K562 (cell line): Measurements from ENCODE around the gene DBI. TPM values are rescaled to one million over a fixed set of nuclear protein-coding genes. Genes with fewer than 3 reads are reported as not detected.
A peak's percentile ranks its signal among the peaks of the same experiment; 100 is the strongest.

Experiments used
- CREB1 ChIP-seq, 2 experiments: sonication (generic) in 1 of 2; formaldehyde crosslinking in 1 of 2; IDR thresholded peaks; 2 replicates each; pipeline versions ENCODE4 v1.6.1 to v1.8.0; 2012 to 2022; ENCODE audit warnings: inconsistent platforms in 1 of 2, mild to moderate bottlenecking in 1 of 2, missing genetic modification reagents in 1 of 2, moderate library complexity in 1 of 2
- FOSL1 ChIP-seq: fragments of 200-800 bp; sonication (Bioruptor generic); conservative IDR thresholded peaks from 2 replicates; pipeline ENCODE4 v1.6.1; 2016; ENCODE audit warnings: missing genetic modification characterization, missing compliant biosample characterization
- FOXP1 ChIP-seq: sonication (generic); formaldehyde crosslinking; IDR thresholded peaks from 2 replicates; pipeline ENCODE4 v1.8.0; 2022; ENCODE audit warnings: mild to moderate bottlenecking, missing genetic modification reagents
- HDAC1 ChIP-seq, 2 experiments: fragments of 450-650 bp; IDR thresholded peaks; 2 replicates each; pipeline ENCODE4 v1.6.1; 2016 to 2017; ENCODE audit warnings: inconsistent platforms in 1 of 2, mild to moderate bottlenecking in 1 of 2, moderate library complexity in 1 of 2
- JUND ChIP-seq, 2 experiments: IDR thresholded peaks; 2 replicates in 1 of 2; 3 replicates in 1 of 2; pipeline ENCODE4 v1.6.1; 2011; ENCODE audit warnings: borderline replicate concordance in 2 of 2, low read depth in 2 of 2, low read length in 2 of 2, improper control_type of control experiment in 1 of 2, missing biosample characterization in 1 of 2, missing genetic modification characterization in 1 of 2, missing genetic modification reagents in 1 of 2
- KHSRP ChIP-seq: fragments of 450-650 bp; IDR thresholded peaks from 2 replicates; pipeline ENCODE4 v1.6.1; 2017
- L3MBTL2 ChIP-seq: fragments of 450-650 bp; IDR thresholded peaks from 2 replicates; pipeline ENCODE4 v1.6.1; 2016; ENCODE audit warnings: mild to moderate bottlenecking, moderate library complexity
- MAFF ChIP-seq: IDR thresholded peaks from 2 replicates; pipeline ENCODE4 v1.6.1; 2012; ENCODE audit warnings: low read length, improper control_type of control experiment
- MECOM ChIP-seq: fragments of 250-450 bp; sonication (Bioruptor Pico); IDR thresholded peaks from 2 replicates; pipeline ENCODE4 v1.8.0; 2022; ENCODE audit warnings: inconsistent platforms
- MTA3 ChIP-seq: fragments of 450-650 bp; formaldehyde crosslinking; IDR thresholded peaks from 2 replicates; pipeline ENCODE4 v1.6.1; 2017; ENCODE audit warnings: mild to moderate bottlenecking, borderline replicate concordance
- NR2C1 ChIP-seq, 2 experiments: fragments of 450-650 bp; IDR thresholded peaks; 2 replicates each; pipeline ENCODE4 v1.6.1; 2017; ENCODE audit warnings: mild to moderate bottlenecking in 2 of 2, antibody characterized with exemption in 1 of 2, inconsistent platforms in 1 of 2, missing compliant biosample characterization in 1 of 2, missing genetic modification characterization in 1 of 2
- SMARCA4 ChIP-seq: fragments of 450-650 bp; IDR thresholded peaks from 2 replicates; pipeline ENCODE4 v1.6.1; 2016
- TAF7 ChIP-seq: fragments of 450-650 bp; IDR thresholded peaks from 2 replicates; pipeline ENCODE4 v1.6.1; 2016; ENCODE audit warnings: missing genetic modification characterization, missing compliant biosample characterization
- TARDBP ChIP-seq: fragments of 450-650 bp; IDR thresholded peaks from 2 replicates; pipeline ENCODE4 v1.6.1; 2016
- TFAM ChIP-seq: fragments of 250-450 bp; sonication (Bioruptor Pico); conservative IDR thresholded peaks from 2 replicates; pipeline ENCODE4 v1.5.0; 2021; ENCODE audit warnings: mild to moderate bottlenecking, moderate library complexity
- ZBTB7A ChIP-seq: IDR thresholded peaks from 2 replicates; pipeline ENCODE4 v1.6.1; 2011; ENCODE audit warnings: low read depth, mild to moderate bottlenecking, low read length, moderate library complexity, borderline replicate concordance; ENCODE audit not compliant: control insufficient read depth
- ZNF140 ChIP-seq: fragments of 250-450 bp; sonication (Bioruptor Pico); IDR thresholded peaks from 2 replicates; pipeline ENCODE4 v1.8.0; 2021; ENCODE audit warnings: moderate library complexity, mild to moderate bottlenecking, inconsistent platforms
- ZNF175 ChIP-seq: fragments of 200-800 bp; sonication (Bioruptor generic); IDR thresholded peaks from 2 replicates; pipeline ENCODE4 v1.6.1; 2016; ENCODE audit warnings: low read depth, mild to moderate bottlenecking, missing genetic modification characterization, missing compliant biosample characterization
- polyA plus RNA-seq, 8 experiments: library from polyadenylated mRNA; depleted of rRNA in 4 of 8; stranded (reverse) in 5 of 8; unstranded in 3 of 8; fragments of >200 nt; fragmentation: Nextera tagmentation in 2 of 8; fragmentation: Illumina TruSeq in 1 of 8; extraction: Ambion mirVana in 2 of 8; extraction: Trizol in 1 of 8; gene quantifications; 2 replicates each; pipeline versions ENCODE4 v1.2.1 to v1.2.3, GENCODE V29; 2011 to 2014; ENCODE audit warnings: inconsistent platforms in 1 of 8, missing spikeins in 1 of 8
- total RNA-seq, 7 experiments: library from RNA; depleted of rRNA in 6 of 7; stranded (reverse); fragments of >200 nt in 6 of 7; fragmentation: Illumina TruSeq in 2 of 7; extraction: Trizol in 2 of 7; gene quantifications; 2 replicates each; pipeline versions ENCODE4 v1.2.1 to v1.2.3, GENCODE V29; 2011 to 2021; ENCODE audit warnings: low replicate concordance in 1 of 7
- TF ChIP-seq, protein P1 (sequence below): sonication (generic); formaldehyde crosslinking; IDR thresholded peaks from 2 replicates; pipeline ENCODE4 v1.8.1; 2023; ENCODE audit warnings: mild to moderate bottlenecking, missing genetic modification reagents
- TF ChIP-seq, protein P2 (sequence below): sonication (generic); formaldehyde crosslinking; IDR thresholded peaks from 2 replicates; pipeline ENCODE4 v1.8.0; 2022; ENCODE audit warnings: missing genetic modification reagents, mild to moderate bottlenecking, borderline replicate concordance
- TF ChIP-seq, protein P3 (sequence below): sonication (generic); formaldehyde crosslinking; IDR thresholded peaks from 2 replicates; pipeline ENCODE4 v1.8.1; 2023; ENCODE audit warnings: mild to moderate bottlenecking, missing genetic modification reagents, moderate library complexity
- TF ChIP-seq, protein P4 (sequence below): sonication (generic); formaldehyde crosslinking; IDR thresholded peaks from 2 replicates; pipeline ENCODE4 v1.8.1; 2022; ENCODE audit warnings: missing genetic modification reagents

DBI gene
- total and polyA plus RNA-seq, 9 of the 15 experiments (the other 6 are each of a cell fraction or from before 2014, with no cell fraction given) = 55.8 to 443 (median 194) TPM

DNA sequence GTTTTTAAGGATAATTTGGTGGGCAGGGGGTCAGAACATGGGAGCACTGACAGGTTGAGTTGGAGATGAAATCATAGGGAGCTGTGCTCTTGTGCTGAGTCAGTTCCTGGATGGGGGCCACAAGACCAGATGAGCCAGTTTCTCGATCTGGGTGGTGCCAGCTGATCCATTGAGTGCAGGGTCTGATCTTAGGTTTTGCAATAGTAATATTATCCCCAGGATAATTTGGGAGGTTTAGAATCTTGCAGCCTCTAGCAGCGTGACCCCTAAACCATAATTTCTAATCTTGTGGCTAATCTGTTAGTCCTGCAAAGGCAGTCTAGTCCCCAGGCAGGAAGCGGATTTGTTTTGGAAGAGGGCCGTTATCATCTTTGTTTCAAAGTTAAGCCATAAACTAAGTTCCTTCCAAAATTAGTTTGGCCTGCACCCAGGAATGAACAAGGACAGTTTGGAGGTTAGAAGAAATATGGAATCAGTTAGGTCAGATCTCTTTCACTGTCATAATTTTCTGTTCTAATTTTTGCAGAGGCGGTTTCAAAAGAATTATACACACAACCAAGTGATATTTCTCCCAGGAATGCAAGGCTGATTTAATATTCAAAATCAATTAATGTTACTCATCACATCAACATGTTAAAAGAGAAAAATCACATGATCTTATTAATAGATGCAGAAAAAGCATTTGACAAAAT is 23.0 kb downstream of the DBI start (continued):
- TF ChIP-seq, protein P1, sequence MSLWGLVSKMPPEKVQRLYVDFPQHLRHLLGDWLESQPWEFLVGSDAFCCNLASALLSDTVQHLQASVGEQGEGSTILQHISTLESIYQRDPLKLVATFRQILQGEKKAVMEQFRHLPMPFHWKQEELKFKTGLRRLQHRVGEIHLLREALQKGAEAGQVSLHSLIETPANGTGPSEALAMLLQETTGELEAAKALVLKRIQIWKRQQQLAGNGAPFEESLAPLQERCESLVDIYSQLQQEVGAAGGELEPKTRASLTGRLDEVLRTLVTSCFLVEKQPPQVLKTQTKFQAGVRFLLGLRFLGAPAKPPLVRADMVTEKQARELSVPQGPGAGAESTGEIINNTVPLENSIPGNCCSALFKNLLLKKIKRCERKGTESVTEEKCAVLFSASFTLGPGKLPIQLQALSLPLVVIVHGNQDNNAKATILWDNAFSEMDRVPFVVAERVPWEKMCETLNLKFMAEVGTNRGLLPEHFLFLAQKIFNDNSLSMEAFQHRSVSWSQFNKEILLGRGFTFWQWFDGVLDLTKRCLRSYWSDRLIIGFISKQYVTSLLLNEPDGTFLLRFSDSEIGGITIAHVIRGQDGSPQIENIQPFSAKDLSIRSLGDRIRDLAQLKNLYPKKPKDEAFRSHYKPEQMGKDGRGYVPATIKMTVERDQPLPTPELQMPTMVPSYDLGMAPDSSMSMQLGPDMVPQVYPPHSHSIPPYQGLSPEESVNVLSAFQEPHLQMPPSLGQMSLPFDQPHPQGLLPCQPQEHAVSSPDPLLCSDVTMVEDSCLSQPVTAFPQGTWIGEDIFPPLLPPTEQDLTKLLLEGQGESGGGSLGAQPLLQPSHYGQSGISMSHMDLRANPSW (CRISPR knock-in tag) = no peak
- TF ChIP-seq HDAC1 (IDR thresholded peaks at IDR 0.05) (no peak), TARDBP (no peak), MAFF (peak; percentile 21; the same call in 1 of the 2 replicates), TAF7 (tag) (no peak), JUND (IDR thresholded peaks at IDR 0.05; ENCODE audit: borderline replicate concordance, low read depth, low read length) (peak; percentile 41; the same call in 1 of the 2 replicates), JUND (tag; IDR thresholded peaks at IDR 0.05; ENCODE audit: borderline replicate concordance, low read depth, low read length) (no peak), FOXP1 (CRISPR knock-in tag) (no peak), ZNF175 (CRISPR knock-in tag) (no peak), L3MBTL2 (no peak), NR2C1 (IDR thresholded peaks at IDR 0.05) (no peak), NR2C1 (tag; IDR thresholded peaks at IDR 0.05) (0 out of 2 replicates have a peak, but pooled peaks have one; percentile 23), TFAM (no peak), FOSL1 (tag) (peak; percentile 61), MECOM (CRISPR knock-in tag) (no peak), ZNF140 (CRISPR knock-in tag) (no peak), KHSRP (no peak), SMARCA4 (peak; percentile 37; the same call in 1 of the 2 replicates), CREB1 (IDR thresholded peaks at IDR 0.05) (no peak), CREB1 (CRISPR knock-in tag; IDR thresholded peaks at IDR 0.05) (no peak), ZBTB7A (no peak), MTA3 (no peak)
- TF ChIP-seq, protein P2, sequence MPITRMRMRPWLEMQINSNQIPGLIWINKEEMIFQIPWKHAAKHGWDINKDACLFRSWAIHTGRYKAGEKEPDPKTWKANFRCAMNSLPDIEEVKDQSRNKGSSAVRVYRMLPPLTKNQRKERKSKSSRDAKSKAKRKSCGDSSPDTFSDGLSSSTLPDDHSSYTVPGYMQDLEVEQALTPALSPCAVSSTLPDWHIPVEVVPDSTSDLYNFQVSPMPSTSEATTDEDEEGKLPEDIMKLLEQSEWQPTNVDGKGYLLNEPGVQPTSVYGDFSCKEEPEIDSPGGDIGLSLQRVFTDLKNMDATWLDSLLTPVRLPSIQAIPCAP = no peak
- TF ChIP-seq, protein P3, sequence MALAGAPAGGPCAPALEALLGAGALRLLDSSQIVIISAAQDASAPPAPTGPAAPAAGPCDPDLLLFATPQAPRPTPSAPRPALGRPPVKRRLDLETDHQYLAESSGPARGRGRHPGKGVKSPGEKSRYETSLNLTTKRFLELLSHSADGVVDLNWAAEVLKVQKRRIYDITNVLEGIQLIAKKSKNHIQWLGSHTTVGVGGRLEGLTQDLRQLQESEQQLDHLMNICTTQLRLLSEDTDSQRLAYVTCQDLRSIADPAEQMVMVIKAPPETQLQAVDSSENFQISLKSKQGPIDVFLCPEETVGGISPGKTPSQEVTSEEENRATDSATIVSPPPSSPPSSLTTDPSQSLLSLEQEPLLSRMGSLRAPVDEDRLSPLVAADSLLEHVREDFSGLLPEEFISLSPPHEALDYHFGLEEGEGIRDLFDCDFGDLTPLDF (CRISPR knock-in tag) = no peak
- TF ChIP-seq, protein P4, sequence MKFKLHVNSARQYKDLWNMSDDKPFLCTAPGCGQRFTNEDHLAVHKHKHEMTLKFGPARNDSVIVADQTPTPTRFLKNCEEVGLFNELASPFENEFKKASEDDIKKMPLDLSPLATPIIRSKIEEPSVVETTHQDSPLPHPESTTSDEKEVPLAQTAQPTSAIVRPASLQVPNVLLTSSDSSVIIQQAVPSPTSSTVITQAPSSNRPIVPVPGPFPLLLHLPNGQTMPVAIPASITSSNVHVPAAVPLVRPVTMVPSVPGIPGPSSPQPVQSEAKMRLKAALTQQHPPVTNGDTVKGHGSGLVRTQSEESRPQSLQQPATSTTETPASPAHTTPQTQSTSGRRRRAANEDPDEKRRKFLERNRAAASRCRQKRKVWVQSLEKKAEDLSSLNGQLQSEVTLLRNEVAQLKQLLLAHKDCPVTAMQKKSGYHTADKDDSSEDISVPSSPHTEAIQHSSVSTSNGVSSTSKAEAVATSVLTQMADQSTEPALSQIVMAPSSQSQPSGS = no peak
